ENCODE results near the gene UGGT2.

- no peak for TF ChIP-seq EZH2phosphoT487 (IDR thresholded peaks at IDR 0.05; ENCODE audit: borderline replicate concordance, low read depth, low read length)
- TF ChIP-seq, protein P1, sequence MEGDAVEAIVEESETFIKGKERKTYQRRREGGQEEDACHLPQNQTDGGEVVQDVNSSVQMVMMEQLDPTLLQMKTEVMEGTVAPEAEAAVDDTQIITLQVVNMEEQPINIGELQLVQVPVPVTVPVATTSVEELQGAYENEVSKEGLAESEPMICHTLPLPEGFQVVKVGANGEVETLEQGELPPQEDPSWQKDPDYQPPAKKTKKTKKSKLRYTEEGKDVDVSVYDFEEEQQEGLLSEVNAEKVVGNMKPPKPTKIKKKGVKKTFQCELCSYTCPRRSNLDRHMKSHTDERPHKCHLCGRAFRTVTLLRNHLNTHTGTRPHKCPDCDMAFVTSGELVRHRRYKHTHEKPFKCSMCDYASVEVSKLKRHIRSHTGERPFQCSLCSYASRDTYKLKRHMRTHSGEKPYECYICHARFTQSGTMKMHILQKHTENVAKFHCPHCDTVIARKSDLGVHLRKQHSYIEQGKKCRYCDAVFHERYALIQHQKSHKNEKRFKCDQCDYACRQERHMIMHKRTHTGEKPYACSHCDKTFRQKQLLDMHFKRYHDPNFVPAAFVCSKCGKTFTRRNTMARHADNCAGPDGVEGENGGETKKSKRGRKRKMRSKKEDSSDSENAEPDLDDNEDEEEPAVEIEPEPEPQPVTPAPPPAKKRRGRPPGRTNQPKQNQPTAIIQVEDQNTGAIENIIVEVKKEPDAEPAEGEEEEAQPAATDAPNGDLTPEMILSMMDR (conservative IDR thresholded peaks at IDR 0.05; ENCODE audit: low read length): no peak
These were observed 9.0 kb downstream of the UGGT2 start for GRCh38 chr13:96044238-96044637.

Measured in OCI-LY7 (cell line).